HG03060 (cell line): Measurements from ENCODE around the gene TRMT1.

ENCODE experiments used
- ATAC-seq: cut with Tn5 transposase; IDR thresholded peaks from one replicate; pipeline ENCODE4 v1.9.1; 2021; ENCODE audit warnings: low read depth, moderate number of reproducible peaks; ENCODE audit not compliant: unreplicated experiment

The TRMT1 gene

DNA sequence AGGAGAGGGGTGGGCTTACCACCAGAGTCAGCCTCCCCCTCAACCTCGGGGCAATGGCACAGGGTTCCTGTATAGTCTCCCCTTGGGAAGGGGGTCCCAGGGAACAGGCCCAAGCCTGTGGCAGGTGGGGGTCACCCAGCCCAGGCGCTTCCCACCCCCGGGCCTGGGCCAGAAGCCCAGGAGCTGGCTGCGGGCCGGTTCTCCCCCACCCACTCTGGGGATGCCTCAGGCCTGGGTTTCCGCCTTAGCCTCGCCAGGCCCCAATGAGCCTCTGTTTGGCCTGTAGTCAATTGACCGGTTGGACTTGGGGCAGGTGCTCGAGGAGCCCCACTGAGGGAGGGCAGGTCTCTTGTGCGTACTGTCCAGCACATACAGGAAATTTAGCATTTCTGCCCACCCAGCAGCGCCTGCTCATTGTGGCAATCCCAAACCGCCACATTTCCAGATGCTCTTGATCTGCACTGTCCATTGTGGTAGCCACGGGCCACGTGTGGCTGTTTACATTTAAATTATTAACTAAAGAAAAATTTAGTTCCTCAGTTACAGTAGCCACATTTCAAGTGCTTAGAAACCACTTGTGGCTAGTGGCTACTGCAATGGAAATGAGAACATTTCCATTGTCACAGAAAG is 23.8 kb downstream of the TRMT1 start:
- ATAC-seq: no peak

DNA sequence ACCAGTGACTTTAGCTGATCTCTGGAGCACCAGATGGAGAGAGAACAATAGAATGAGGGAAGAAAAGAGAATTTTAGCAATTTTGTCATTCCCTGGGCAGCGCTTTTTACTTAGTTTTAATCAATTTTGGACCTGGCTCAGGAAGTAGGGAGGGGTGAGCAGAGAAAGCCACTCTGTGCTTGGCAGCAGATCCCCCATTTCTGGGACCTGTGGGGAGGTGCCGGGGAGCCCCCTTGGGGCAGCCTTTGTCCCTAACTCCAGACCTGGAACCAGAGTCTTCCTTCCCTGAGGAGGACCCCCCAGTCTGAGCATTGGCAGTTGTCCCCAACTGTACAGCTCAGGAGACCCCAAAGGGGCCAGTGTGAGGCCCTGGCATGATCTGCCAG is 24.4 kb downstream of the TRMT1 start:
- ATAC-seq: no peak

DNA sequence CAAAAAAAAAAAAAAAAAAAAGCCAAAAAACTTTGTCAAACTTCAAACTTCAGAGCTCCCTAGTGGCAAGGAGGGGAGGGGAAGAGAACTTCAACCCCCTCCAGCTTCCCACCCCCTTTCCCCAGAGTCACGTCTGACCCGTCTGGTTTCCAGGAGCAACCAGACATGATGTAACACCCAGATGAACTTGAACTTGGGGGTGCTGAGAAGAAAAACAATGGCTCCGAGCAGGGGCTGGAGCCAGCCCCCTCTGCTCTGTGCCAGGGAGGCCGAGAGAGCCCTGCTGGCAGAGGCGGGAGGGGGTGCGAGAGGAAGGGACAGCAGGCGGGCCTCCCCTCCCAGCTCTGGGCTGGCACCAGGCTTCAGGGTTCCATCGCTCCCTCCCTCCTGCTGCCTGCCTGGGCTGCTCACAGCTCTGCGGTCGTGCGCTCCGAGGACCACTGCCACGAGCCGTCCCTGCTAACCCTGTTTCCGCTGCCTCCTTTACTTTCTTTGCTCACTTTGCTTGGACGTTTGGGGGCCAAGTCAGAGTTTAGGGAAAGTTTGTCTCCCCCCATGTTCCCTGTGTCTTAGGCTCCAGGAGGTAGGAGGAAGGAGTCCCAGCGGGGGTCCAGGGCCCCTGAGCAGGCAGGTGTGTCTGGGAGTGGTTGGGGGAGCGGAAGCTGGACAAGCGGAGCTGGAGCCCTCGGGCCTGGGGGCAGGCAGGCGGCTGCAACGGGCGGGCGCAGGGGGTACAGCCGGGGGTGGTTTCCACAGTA is 25.0 kb downstream of the TRMT1 start:
- ATAC-seq: no peak

DNA sequence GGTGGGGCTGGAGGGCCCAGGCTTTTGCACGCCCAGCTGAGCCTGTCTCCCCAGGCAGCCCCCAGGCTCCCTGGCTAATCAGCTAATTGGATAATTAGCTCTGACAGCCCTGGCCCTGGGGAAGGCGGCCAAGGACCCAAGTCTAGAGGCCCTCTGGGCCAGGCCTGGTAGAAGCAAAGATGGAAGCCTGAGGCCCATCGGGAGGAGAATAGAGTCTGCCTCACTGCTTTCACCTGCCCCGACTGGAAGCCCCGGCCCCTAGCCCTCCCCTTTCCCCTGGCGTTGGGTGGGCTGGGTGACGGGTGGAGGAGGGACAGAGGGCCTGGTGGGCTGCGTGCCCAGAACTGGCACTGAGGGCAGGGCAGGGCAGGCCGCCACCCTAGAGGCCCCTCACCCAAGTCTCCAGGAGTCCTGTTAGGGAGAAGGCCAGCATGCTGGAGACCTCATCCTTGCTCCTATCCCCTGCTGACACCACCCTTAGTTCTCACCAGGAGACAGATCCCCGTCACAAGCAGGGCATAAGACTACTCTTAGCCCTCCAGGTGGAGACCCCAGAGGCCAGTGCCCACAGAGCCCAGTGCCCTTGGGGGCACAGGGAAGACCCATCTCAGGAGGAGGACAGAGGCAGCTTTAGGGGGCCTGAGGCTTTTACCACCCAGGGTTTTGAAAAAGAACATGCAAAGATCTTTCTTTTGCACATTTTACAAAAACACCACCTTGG is 25.9 kb downstream of the TRMT1 start:
- no peak for ATAC-seq

DNA sequence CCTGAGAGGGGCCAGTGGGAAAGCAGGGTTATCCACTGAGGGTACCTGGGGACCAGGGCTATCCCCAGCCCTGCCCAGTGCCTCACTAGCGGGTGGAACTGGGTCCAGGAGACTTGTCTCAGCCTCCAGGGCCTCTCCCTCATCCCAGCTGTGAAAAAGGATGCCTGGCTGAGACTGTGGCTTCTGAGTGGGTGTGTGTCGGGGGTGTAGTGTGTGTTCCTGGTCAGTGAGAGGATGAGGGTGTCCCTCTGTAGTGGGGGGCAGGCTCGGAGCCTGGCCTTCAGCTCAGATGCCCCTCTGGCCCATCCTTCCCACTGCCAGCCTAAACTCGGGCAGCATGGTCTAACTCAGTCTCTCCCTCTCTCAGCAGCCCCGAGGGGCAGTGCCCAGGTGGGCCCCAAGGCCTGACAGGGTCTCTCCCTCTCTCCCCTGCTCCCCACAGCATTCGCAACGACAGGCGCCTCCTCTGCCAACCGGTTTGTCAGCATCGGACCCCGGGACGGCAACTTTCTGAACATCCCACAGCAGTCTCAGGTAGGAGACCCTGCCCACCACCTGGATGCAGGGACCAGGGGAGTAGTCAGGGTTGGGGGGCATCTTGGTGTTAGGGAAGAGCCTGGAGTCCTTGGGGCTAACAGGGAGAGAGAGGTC is 26.6 kb downstream of the TRMT1 start:
- ATAC-seq: no peak

DNA sequence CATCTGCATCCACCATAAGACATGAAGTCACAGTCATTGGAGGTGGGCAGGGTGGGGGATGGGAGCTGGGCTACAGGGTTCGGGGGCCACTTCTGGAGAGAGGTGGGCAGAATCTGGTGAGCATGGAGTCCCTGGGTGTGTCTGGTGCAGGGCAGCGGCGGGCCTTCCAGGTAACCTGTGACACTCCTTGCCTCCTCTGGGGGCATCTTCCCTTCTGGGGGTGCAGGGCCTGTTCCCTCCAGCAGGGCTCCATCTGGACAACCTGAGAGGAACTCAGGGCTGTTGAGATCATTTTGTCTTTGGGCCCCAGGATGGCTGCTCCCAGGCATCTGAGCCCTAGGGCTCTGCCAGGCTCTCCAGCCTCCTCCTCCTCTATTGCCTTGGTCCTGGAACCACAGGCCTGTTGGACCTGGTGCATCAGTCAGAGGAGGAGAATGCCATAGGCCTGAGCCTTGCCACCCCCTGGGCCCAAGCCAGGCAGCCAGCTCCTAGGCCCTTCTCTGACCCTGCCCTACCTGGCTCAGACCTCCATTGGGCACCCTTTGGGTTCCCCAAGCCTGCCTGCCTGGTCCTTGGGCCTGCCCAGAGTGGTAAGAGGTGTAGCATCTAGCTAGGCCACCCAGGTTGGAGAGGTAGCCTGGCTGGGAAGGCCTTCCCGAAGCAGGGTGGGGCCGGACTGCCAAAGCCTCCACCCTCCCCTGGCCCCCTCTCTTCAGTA is 27.2 kb downstream of the TRMT1 start:
- ATAC-seq: no peak

DNA sequence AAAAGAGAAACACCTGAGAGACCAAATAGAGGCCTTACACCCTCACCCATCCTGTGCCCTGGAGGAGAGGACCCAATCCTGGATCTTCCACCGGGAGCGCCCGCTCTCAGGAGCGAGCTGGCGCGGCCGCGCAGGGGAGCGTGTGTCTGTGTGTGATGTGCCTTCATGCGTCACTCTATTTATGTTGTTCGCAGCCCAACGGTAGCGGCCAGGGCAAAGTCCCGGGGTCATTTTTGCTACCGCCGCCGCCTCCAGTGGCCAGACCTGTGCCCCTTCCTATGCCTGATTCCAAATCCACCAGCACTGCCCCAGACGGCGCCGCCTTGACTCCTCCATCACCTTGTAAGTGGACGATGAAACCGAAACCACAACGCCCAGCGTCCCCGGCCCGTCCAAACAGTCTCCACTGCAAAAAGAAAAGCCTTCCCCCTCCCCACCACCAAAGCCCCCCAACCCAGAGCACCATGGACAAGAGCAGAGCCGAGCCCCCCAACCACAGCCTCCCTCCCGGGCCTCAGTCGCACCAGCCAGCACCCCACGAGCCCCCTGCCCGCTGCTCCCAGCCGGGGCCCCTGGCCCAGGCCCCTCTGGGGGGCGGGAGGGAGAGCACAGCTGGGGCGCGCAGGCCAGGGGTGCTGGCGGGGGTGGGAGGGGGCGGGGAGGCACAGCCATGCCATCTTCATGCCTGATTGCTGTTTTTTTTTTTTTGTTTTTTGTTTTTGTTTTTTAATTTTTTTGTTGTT is 28.6 kb downstream of the TRMT1 start:
- ATAC-seq: no peak

DNA sequence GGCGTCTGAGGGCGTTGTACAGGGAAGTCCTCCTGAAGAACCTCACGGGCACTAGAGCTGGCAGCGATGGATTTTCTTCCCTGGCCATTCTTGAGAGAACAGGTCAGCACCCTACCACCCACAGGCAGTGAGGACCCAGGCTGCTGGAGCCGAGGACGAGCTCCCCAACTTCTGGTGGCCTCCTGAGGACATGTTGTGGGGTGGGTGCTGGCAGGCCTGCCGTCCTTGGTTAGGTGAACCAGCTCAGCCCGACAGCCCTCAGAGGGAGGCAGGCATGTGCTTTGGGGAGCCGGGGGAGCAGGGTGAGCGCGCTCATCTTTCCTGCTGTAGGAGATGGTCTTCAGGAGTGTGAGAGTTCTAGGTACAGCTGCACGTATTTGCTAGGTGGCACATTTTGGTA is 29.2 kb downstream of the TRMT1 start:
- no peak for ATAC-seq

DNA sequence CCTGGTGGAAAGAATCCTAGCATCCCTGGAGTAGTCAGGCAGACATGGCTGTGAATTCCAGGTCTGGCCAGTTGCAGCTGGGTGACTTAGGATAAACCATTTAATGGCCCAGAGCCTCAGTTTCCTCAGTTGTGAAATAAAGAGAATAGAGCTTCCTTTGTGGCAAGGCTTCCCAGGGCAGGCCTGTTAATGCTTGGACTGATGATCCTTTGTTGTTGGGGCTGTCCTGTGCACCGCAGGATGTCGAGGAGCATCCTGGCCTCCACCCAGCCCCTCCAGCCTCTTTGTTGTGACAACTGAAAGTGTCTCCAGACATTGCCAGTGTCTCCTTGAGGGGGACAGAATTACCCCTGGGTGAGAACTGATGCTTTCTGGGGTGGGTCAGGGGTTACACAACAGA is 30.2 kb downstream of the TRMT1 start:
- ATAC-seq: no peak

DNA sequence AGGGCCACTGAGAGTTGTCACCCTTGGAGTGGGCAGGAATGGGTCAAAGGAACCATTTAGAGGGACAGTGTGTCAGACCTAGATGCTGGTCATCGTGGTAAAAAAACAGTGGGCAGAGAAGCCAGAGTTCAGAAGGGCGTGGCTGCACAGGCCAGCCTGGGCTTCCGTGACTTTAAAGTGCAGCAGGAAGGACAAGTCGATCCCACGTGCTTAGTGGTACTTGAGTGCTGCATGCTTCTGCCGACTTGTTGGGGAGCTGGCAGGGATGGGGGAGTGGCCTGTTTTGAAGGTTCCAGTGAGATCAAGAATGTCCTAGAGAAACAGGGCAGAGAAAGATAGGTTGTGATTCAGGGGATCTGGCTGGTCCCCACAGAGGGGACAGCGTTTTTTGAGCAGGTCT is 30.9 kb downstream of the TRMT1 start:
- no peak for ATAC-seq

DNA sequence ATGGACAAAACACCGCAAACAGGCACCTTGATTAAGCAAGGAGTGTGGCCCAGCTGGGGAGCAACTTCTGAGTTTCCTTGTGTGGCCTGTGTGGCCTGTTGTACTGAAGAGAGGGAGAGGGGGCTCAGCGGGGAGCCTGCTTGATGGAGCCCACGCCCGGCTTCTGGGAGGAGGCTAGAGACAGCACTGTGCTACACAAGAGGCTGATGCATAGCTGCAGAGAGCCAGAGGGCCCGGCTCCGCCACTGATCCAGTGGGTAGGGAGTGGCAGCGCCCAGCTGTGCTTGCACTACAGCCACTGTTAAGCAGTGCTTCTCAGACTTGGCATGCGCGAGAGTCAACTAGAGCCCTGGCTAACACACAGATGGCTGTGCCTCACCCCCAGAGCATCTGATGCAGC is 32.9 kb downstream of the TRMT1 start:
- no peak for ATAC-seq

DNA sequence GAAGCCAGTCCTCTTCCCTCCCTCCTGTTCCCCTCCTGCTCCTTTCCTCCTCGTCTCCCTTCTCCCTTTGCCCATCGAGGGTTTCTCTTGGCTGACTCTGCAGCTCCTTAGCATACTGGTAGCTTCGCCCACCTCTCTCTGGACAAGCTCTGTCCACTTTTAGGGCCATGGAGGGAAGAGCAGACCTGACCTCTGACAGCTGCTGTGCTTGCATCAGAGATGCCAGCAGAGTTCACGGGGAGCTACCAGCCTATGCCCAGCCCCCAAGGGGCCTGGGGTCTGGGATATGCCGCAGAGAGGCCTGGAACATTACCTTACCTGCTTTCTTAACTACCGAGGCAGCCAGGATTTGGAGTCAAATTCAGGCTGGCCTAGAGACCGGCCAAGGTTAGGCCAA is 33.5 kb downstream of the TRMT1 start:
- ATAC-seq: no peak

DNA sequence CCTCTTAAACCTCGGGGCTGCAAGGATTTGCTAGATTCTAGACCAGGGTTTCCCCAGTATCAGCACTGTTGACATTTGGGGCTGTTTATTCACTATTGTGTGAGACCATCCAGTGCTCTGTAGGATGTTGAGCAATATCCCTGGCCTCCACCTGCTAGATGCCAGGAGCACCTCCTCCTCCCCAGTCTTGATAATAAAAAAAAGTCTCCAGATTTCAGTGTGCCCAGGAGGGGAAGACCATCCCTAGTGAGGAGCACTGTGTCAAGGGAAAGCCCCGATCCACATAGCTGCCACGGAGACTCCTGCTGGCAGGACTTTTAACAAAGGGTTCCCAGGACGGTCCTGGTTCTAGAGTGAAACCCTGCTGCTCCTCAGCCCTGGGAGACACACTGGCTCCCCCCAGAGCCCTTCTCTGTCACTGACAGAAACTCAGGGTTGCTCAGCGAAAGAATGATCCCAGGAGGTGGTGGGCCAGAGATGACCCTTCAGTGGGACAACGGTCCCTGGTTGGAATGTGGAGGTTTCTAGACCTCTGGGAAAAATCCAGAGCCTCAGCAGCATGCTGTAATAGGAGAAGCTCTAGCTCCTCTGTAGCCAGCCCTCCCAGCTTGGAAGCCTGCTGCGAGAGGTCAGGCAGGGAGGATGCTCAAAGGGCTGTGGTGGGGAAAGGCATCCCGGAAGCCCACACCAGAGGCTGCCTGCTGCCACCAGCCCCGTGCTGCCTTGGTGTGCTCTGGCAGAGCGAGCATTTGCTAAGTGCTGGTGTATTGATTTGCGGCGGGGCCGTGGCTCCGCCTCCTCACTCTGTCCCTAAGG is 34.1 kb downstream of the TRMT1 start:
- ATAC-seq: no peak

DNA sequence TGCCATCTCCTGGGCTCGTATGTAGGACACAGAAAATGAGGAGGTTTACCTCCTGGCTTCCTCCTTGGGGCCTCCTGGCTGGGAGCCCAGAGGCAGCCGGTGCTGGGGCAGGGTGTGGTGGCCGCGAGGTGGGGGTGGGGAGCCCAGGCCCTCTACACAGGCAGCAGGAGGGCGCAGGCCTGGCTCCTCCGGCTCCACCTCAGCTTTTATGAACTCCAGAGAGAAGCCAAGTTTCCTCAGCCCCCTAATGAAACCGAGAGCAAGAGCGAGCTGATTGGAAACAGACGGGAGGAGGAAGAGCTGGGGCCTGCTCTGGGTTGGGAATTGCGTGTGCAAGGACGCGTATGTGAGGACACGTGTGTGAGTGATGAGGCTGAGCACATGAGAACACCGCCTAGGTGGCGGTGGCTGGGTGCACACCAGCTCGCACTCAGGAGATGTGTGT is 37.0 kb downstream of the TRMT1 start:
- ATAC-seq: no peak

DNA sequence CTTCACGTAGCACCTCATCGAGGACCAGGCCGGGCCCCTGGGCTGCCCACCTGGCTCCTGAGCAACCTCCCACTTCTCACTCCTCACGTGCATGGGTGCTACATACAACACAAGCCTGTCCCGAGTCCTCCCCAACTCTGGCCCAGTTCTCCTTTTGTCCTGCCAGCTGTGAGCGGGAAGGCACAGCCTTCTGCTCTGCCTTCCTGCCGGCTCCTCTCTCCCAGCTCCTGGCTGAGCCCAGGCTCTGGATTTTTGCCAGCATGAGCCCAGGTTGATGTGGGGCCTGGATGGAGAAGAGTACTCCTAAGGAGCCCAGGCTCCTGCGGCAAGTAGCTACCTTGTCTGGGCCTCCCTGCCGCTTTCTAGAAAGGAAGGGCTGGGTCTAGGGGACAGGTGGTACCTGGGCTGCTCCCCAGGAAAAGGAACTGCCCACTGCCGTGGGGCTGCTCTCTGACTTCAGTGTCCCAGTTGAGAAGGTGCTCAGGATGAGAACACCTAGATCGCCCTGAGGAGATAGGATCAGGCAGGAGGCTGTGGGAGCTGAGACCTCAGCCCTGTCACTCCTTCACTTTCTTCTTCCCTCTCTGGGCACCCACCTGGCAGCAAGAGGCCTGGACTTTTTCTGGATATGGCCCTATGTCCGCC is 37.5 kb downstream of the TRMT1 start:
- no peak for ATAC-seq

DNA sequence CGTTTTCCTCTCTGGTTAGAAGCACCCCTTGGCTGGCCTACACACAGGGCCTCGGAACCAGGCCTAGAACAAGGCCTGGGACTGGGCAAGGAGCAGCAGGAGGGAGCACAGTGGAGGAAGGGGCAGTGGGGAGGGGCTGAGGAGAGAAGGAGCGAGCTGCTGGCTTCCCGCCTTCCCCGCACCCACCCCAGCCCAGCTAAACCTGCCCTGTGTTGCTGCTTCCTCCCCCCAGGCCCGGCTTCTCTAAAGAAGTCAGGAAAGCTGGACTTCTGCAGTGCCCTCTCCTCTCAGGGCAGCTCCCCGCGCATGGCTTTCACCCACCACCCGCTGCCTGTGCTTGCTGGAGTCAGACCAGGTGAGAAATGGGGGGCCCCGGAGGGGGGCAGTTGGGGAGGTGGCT is 38.2 kb downstream of the TRMT1 start:
- ATAC-seq: no peak

DNA sequence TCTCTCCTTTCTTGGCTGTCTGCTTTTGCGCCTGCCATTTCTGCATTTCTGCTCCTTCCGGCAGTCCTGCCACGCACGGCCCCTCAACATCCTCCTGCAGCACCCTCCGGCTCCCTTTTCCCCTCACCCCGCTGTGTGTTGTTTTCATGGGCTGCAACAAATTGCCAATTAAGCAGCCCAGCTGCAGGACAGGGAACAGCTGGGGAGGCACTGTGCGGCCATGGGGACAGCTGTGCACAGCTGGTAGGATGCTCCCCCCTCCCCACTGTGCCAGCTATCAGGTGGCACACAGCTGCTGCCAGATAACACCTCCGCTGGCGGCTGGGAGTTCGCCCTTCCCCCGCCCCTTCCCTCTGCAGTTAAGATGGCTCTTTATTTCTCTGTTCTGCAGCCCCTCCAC is 39.3 kb downstream of the TRMT1 start:
- no peak for ATAC-seq

DNA sequence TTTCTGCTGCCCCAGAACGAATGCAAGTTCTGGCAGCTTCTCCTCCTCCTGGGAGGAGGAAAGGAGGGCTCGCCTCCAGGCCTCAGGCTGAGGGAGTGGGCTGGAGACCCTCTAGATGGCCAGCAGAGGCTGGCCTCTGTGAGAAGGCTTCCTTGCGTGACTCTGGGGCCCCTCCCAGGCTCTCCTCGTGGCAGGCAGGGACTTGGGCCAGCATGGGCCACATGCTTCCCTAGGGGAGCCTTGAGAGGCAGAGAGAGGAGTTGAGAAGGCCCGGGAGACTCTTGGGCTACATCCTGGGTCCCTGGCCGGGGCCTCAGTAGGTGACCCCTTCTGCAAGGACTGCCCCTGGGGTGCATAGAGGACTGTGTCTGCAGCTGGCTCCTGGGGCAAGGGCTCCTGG is 39.8 kb downstream of the TRMT1 start:
- ATAC-seq: no peak

DNA sequence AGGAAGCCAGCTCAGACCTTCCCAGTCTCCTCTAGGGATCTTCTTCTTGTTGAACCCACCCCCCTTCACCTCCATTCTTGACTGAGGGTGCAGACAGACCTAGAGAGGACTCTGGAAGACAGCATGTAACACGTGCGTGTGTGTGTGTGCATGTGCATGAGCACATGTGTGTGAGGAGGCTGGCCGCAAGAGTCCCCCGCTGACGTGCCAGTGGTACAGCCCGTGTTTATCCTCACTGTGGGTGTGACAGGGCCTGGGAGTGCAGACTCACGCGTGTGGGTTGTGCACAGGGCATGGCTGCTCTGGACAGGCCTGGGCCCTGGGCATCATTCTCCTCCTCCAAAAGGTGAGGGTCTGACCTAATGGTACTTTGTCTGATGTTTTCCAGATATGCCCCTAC is 40.2 kb downstream of the TRMT1 start:
- ATAC-seq: no peak
